HepG2 (cell line): Measurements from ENCODE around the gene MRPL18. TPM values are rescaled to one million over a fixed set of nuclear protein-coding genes. Genes with fewer than 3 reads are reported as not detected.

Experiments
- ATAC-seq: fragments of 200-7000 bp; cut with Tn5 transposase; 3 replicates; pipeline ENCODE4 v1.9.1; 2020; ENCODE audit warnings: mild to moderate bottlenecking, moderate library complexity
- BruUV-seq: library from RNA; stranded (reverse); fragments of 400-500 nt; replicated peaks from 2 replicates; lab custom pipeline; 2021; lab: Mats Ljungman, UMichigan
- CTCF ChIA-PET: fragments of 300-600 bp; formaldehyde crosslinking; extraction: SDS; loops from one replicate; lab custom pipeline; 2021; ENCODE audit warnings: low total read pairs, inconsistent platforms, low intra/inter-chr PET ratio; lab: Yijun Ruan, JAX
- POLR2A ChIA-PET: fragments of 350-600 bp; sonication (Branson Sonifier 250); formaldehyde crosslinking; loops from one replicate; lab custom pipeline; 2020; ENCODE audit warnings: antibody characterized with exemption, inconsistent platforms; lab: Yijun Ruan, JAX
- DNase-seq: peaks from one replicate; pipeline ENCODE4 v3.0.0-alpha.2; 2015; ENCODE audit warnings: low spot score
- FAIRE-seq: peaks from 3 replicates; lab custom pipeline; 2011; peaks lifted over from hg19 to GRCh38; lab: Jason Lieb, UNC
- H2AFZ ChIP-seq: one replicate; pipeline ENCODE4 v1.6.1; 2011; ENCODE audit warnings: low read length, inconsistent platforms
- H3K27ac ChIP-seq: fragments of 300-600 bp; 3 replicates; pipeline ENCODE4 v1.8.0; 2011; ENCODE audit warnings: mixed run types, mild to moderate bottlenecking, mixed read lengths, low read length, inconsistent platforms; ENCODE audit not compliant: insufficient read depth; ENCODE audit errors: extremely low read length
- H3K27me3 ChIP-seq, 2 experiments: fragments of 200-600 bp in 1 of 2; 2 replicates in 1 of 2; 3 replicates in 1 of 2; pipeline versions ENCODE4 v1.6.0 to v1.8.0; 2011; ENCODE audit warnings: low read length in 2 of 2, mild to moderate bottlenecking in 2 of 2, moderate library complexity in 2 of 2, inconsistent platforms in 1 of 2; ENCODE audit not compliant: insufficient read depth in 2 of 2, control insufficient read depth in 1 of 2
- H3K36me3 ChIP-seq, 2 experiments: fragments of 200-600 bp in 1 of 2; replicated peaks in 1 of 2; 2 replicates in 1 of 2; 3 replicates in 1 of 2; pipeline versions ENCODE4 v1.5.1 to v1.8.0; 2011; ENCODE audit warnings: low read length in 2 of 2, inconsistent platforms in 1 of 2; ENCODE audit not compliant: insufficient read depth in 2 of 2, control insufficient read depth in 1 of 2
- H3K4me1 ChIP-seq: 2 replicates; pipeline ENCODE4 v1.5.1; 2012; ENCODE audit warnings: low read length, inconsistent platforms; ENCODE audit not compliant: insufficient read depth
- H3K4me2 ChIP-seq: 2 replicates; pipeline ENCODE4 v1.6.0; 2011; ENCODE audit warnings: low read depth, low read length, inconsistent platforms
- H3K4me3 ChIP-seq, 3 experiments: fragments of 200-600 bp in 1 of 3; sonication (generic), shearing (Covaris generic) in 1 of 3; replicated peaks in 1 of 3; 2 replicates each; pipeline ENCODE4 v1.5.1; 2011 to 2016; ENCODE audit warnings: low read length in 3 of 3, inconsistent platforms in 2 of 3, low read depth in 2 of 3, mild to moderate bottlenecking in 2 of 3, control low read depth in 1 of 3, mixed read lengths in 1 of 3; ENCODE audit not compliant: insufficient read depth in 1 of 3
- H3K79me2 ChIP-seq: one replicate; pipeline ENCODE4 v1.6.1; 2011; ENCODE audit warnings: low read length, inconsistent platforms; ENCODE audit not compliant: insufficient read depth
- H3K9ac ChIP-seq: 2 replicates; pipeline ENCODE4 v1.6.0; 2011; ENCODE audit warnings: mild to moderate bottlenecking, low read depth, low read length, inconsistent platforms; ENCODE audit not compliant: insufficient read depth
- H3K9me3 ChIP-seq: 2 replicates; pipeline ENCODE4 v1.5.1; 2012; ENCODE audit warnings: mild to moderate bottlenecking, low read length
- H4K20me1 ChIP-seq: 2 replicates; pipeline ENCODE4 v1.6.0; 2011; ENCODE audit warnings: inconsistent platforms, mild to moderate bottlenecking, low read length, moderate library complexity; ENCODE audit not compliant: insufficient read depth
- BCL6 ChIP-seq: IDR thresholded peaks from 2 replicates; pipeline ENCODE4 v1.6.1; 2016; ENCODE audit warnings: missing genetic modification reagents, missing compliant biosample characterization
- CHD2 ChIP-seq: IDR thresholded peaks from 2 replicates; pipeline ENCODE4 v1.6.1; 2011; ENCODE audit warnings: low read depth, low read length, improper control_type of control experiment
- ONECUT2 ChIP-seq: sonication (generic); formaldehyde crosslinking; IDR thresholded peaks from 2 replicates; pipeline ENCODE4 v1.4.0; 2020; ENCODE audit warnings: missing genetic modification reagents
- POGZ ChIP-seq: sonication (generic); formaldehyde crosslinking; IDR thresholded peaks from 2 replicates; pipeline ENCODE4 v1.4.0; 2020; ENCODE audit warnings: mild to moderate bottlenecking, missing genetic modification reagents
- ZBTB3 ChIP-seq: sonication (generic); formaldehyde crosslinking; IDR thresholded peaks from 2 replicates; pipeline ENCODE4 v1.4.0; 2020; ENCODE audit warnings: low read depth, mild to moderate bottlenecking, moderate library complexity, missing genetic modification reagents, borderline replicate concordance
- ZNF296 ChIP-seq: sonication (generic); formaldehyde crosslinking; conservative IDR thresholded peaks from 2 replicates; pipeline ENCODE4 v1.5.0; 2020; ENCODE audit warnings: mild to moderate bottlenecking, missing genetic modification reagents
- ZNF790 ChIP-seq: sonication (generic); formaldehyde crosslinking; IDR thresholded peaks from 2 replicates; pipeline ENCODE4 v1.8.0; 2022; ENCODE audit warnings: missing genetic modification reagents, mild to moderate bottlenecking, borderline replicate concordance
- WGBS: methylation state at CpG from one replicate; pipeline ENCODE4 v1.1.6; 2017; ENCODE audit warnings: low lambda C conversion rate; 5-methylcytosine and 5-hydroxymethylcytosine counted together
- in situ Hi-C: cut with HindIII; loops from 2 replicates; pipeline ENCODE4 v1.10.0; 2017; ENCODE audit warnings: low pct_unique_long_range_greater_than_20kb; ENCODE audit not compliant: extremely low pct_ligation_motif_present
- intact Hi-C: fragments of 100-400 bp; cut with micrococcal nuclease; formaldehyde crosslinking; loops from one replicate; pipeline ENCODE4 v1.10.0; 2022; ENCODE audit not compliant: unreplicated experiment
- polyA plus RNA-seq, 8 experiments: library from polyadenylated mRNA; depleted of rRNA in 3 of 8; stranded (reverse) in 7 of 8; unstranded in 1 of 8; fragments of >200 nt; fragmentation: Illumina TruSeq in 4 of 8; extraction: Trizol in 4 of 8; gene quantifications; 2 replicates each; pipeline versions ENCODE4 v1.2.1 to v1.2.3, GENCODE V29; 2011 to 2016; ENCODE audit warnings: low read depth in 4 of 8, missing spikeins in 1 of 8, mixed read lengths in 1 of 8; ENCODE audit not compliant: insufficient read depth in 1 of 8
- total RNA-seq, 5 experiments: library from RNA; depleted of rRNA; stranded (reverse); fragments of >200 nt; fragmentation: Illumina TruSeq; extraction: Trizol; gene quantifications; 2 replicates each; pipeline ENCODE4 v1.2.3, GENCODE V29; 2016; ENCODE audit warnings: low read depth in 1 of 5
- TF ChIP-seq, protein P1 (sequence below): sonication (generic); formaldehyde crosslinking; IDR thresholded peaks from 2 replicates; pipeline ENCODE4 v1.8.1; 2023; ENCODE audit warnings: missing genetic modification reagents, inconsistent platforms, borderline replicate concordance
- TF ChIP-seq, protein P2 (sequence below): sonication (generic); formaldehyde crosslinking; IDR thresholded peaks from 2 replicates; pipeline ENCODE4 v1.5.0; 2020; ENCODE audit warnings: mild to moderate bottlenecking, missing genetic modification reagents, borderline replicate concordance

The MRPL18 gene
- total and polyA plus RNA-seq, 2 of the 13 experiments (the other 11 are each of a cell fraction or from before 2014, with no cell fraction given) = 85.6 to 176 TPM

DNA sequence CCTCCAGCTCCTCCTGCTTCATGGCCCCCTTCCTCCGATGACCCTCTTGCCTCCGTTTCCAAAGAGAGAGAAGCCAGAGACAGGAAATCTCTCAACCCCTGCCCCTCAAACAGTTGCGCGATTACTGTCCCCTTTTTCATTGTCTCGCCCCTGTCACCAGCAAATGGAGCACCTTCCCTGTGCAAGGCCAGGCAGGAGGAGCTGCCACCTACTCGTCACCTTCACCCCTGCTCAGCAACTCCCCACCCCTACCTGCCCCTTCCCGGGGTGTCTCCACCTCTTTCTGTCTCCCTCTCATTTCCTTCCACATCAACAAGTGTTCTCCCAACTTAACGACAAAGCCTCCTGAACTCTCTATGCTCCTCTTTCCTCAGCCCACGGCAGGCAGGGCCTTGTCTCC is 23.5 kb downstream of the MRPL18 start (continued):
- TF ChIP-seq ZNF296 (CRISPR knock-in tag) = no peak
- no peak for TF ChIP-seq BCL6 (CRISPR knock-in tag)
- no peak for TF ChIP-seq ZBTB3 (CRISPR knock-in tag)
- no peak for TF ChIP-seq POGZ
- no peak for TF ChIP-seq ONECUT2 (CRISPR knock-in tag)
- no peak for TF ChIP-seq CHD2

DNA sequence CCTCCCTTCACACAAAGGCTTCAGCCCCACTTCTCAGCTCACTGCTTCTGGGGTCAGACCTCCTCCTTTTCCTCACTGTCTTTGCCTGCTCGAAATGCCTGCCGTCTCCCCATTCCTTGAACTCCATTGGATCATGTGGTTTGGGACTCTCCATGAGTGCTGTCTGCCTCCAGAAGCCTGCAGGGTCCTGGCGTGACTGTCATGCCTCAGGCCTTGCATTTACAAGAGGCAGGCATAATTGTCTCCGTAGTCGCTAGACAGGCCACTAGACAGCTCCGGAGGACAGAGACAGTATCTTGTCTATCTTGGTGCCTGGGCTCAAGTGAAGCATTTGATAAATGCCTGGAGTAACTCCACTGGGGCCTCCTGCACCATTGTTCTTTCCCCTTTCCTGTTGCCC is 25.1 kb downstream of the MRPL18 start:
- in situ Hi-C loops (no loop called here), intact Hi-C loops (no loop called here)
- no peak overlapping the region for H2AFZ ChIP-seq
- ATAC-seq (no peak), DNase-seq (no peak), FAIRE-seq (no peak)
- H3K36me3 ChIP-seq = no peaks in the 10 kb centered on the region
- no peaks in the 10 kb centered on the region for H3K79me2 ChIP-seq
- no peak overlapping the region for H3K4me2 ChIP-seq
- no peak overlapping the region for H3K27ac ChIP-seq
- H4K20me1 ChIP-seq = no peaks in the 10 kb centered on the region
- H3K4me3 ChIP-seq = no peak overlapping the region
- POLR2A ChIA-PET = no interaction called here
- peaks cover 8 to 60% of the 10 kb centered on the region in 2 experiments; a peak in 4 of 5 replicates for H3K27me3 ChIP-seq
- BruUV-seq = no TSS peak
- H3K9me3 ChIP-seq = no peaks in the 10 kb centered on the region
- CTCF ChIA-PET = no interaction called here
- no peak overlapping the region for H3K9ac ChIP-seq
- H3K4me1 ChIP-seq = peaks cover 9% of the 10 kb centered on the region
- 69% methylated on average over 6 of the region's 6 CpGs for WGBS
- TF ChIP-seq ZNF296 (CRISPR knock-in tag) (no peak), ZNF790 (CRISPR knock-in tag) (no peak)
- TF ChIP-seq, protein P1, sequence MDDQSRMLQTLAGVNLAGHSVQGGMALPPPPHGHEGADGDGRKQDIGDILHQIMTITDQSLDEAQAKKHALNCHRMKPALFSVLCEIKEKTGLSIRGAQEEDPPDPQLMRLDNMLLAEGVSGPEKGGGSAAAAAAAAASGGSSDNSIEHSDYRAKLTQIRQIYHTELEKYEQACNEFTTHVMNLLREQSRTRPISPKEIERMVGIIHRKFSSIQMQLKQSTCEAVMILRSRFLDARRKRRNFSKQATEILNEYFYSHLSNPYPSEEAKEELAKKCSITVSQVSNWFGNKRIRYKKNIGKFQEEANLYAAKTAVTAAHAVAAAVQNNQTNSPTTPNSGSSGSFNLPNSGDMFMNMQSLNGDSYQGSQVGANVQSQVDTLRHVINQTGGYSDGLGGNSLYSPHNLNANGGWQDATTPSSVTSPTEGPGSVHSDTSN (CRISPR knock-in tag) = no peak
- TF ChIP-seq, protein P2, sequence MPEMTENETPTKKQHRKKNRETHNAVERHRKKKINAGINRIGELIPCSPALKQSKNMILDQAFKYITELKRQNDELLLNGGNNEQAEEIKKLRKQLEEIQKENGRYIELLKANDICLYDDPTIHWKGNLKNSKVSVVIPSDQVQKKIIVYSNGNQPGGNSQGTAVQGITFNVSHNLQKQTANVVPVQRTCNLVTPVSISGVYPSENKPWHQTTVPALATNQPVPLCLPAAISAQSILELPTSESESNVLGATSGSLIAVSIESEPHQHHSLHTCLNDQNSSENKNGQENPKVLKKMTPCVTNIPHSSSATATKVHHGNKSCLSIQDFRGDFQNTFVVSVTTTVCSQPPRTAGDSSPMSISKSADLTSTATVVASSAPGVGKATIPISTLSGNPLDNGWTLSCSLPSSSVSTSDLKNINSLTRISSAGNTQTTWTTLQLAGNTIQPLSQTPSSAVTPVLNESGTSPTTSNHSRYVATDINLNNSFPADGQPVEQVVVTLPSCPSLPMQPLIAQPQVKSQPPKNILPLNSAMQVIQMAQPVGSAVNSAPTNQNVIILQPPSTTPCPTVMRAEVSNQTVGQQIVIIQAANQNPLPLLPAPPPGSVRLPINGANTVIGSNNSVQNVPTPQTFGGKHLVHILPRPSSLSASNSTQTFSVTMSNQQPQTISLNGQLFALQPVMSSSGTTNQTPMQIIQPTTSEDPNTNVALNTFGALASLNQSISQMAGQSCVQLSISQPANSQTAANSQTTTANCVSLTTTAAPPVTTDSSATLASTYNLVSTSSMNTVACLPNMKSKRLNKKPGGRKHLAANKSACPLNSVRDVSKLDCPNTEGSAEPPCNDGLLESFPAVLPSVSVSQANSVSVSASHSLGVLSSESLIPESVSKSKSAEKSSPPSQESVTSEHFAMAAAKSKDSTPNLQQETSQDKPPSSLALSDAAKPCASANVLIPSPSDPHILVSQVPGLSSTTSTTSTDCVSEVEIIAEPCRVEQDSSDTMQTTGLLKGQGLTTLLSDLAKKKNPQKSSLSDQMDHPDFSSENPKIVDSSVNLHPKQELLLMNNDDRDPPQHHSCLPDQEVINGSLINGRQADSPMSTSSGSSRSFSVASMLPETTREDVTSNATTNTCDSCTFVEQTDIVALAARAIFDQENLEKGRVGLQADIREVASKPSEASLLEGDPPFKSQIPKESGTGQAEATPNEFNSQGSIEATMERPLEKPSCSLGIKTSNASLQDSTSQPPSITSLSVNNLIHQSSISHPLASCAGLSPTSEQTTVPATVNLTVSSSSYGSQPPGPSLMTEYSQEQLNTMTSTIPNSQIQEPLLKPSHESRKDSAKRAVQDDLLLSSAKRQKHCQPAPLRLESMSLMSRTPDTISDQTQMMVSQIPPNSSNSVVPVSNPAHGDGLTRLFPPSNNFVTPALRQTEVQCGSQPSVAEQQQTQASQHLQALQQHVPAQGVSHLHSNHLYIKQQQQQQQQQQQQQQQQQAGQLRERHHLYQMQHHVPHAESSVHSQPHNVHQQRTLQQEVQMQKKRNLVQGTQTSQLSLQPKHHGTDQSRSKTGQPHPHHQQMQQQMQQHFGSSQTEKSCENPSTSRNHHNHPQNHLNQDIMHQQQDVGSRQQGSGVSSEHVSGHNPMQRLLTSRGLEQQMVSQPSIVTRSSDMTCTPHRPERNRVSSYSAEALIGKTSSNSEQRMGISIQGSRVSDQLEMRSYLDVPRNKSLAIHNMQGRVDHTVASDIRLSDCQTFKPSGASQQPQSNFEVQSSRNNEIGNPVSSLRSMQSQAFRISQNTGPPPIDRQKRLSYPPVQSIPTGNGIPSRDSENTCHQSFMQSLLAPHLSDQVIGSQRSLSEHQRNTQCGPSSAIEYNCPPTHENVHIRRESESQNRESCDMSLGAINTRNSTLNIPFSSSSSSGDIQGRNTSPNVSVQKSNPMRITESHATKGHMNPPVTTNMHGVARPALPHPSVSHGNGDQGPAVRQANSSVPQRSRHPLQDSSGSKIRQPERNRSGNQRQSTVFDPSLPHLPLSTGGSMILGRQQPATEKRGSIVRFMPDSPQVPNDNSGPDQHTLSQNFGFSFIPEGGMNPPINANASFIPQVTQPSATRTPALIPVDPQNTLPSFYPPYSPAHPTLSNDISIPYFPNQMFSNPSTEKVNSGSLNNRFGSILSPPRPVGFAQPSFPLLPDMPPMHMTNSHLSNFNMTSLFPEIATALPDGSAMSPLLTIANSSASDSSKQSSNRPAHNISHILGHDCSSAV (CRISPR knock-in tag) = no peak
